NCI-H1092 treated with DMSO at 0.1 percent for 48 hours (cell line): ENCODE results near the gene KCNA2.

Experiments
- DNase-seq: peaks from one replicate; lab custom pipeline; 2025; lab: John Stamatoyannopoulos, UW

The KCNA2 gene

DNA sequence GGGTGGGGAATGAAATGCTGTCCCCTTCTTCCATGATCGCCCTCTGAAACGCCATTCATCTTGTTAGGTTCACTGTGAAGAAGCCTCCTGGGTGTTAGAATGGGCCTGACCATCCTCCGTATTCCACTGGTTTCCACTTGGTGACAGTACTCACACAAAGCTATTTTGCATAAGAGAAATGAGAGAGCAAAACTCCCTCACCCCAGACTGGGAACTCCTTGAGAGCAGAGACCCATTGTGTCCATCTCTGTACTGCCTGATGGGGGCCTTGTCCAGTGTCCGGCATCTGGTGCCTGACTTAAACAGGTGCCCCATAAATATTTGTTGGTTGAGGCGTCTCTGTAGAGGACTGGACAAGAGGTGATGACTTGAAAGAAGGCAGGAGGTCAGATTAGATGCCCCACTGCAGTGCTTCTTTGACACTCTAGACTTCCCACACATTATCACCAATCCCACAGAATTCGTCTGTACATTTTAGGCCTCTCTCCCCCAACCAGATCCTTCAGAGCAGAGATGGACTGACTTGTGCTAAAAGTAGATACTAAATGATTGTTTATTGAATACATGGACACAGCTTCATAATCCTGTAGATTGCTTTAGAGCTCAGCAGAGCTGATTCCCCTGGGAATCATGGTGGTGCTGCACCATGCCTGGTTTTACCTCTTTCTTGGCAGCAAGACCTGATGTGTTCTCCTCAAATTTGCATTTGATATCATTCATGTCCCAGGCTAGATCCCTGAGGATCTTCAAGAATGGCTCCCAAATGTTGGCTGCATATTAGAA, 22.4 kb upstream of the KCNA2 start:
- DNase-seq: no peak

DNA sequence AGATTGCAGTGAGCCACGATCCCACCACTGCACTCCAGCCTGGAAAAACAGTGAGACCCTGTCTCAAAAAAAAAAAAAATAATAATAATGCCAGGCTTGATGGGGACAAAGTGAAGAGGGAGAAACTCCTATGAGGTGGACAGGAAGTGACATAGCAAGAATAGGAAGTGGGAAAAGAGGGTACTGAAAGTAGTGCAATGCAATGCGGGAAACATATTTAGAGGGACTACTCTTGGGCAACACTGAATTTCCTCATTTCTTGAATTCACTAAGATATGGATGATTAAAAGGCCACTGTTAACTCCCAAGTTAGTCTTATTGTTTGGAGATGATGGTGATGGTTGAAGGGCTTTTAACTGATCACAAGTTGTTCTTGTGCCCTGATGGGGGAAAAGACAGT, 21.6 kb upstream of the KCNA2 start:
- DNase-seq: no peak

DNA sequence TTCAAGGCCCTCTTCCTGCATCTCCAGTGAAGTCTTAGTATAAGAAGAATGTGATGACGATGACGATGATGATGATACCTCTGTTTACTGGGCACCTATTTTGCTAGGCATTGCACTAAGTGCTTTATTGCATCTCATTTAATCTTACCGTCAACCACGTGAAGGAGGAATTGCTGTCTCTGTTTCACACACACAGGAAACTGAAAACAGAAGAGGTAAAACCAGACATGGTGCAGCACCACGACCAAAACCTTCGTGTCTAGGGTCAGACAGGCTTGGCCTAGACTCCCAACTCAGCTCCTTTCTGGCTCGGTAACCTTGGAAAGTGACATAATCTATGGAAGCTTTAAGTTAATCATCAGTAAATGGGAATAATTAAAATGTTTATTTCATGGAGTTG, 20.7 kb upstream of the KCNA2 start:
- DNase-seq: no peak

DNA sequence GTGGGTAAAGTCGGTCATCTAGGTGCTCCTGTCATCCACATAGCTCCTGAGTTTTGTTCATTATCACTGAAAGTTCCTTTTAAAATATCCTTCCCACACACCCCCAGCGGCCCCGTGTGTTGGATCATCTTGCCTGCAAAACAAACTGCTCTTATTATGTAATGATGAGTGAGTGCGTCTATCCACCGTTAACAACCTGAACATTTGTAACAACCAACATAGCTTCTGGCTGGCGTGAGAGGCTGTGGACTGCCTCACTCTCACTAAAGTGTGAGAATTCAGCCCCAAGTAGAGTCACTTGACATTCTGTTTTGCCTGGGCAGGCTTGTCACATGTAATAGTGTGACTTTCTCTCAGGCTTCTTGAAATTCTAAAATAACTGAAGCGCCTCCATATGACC, 14.5 kb upstream of the KCNA2 start:
- no peak for DNase-seq

DNA sequence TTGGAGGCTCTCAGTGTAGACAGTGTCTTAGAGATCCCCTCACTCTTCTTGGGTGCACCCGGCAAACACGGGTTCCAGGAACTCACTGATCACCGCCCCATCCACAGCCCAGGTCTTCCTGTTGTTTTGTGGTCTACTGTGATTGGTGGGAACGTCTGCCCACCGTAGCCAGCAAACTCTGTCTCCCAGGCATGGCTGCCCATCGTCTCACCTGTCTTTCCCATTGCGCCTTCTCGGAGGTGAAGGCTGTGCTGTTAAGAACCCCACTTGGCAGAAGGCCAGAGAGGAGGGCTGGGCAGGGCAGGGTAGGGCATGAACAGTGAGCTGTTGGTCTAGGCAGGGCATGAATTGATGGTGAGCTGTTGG, 14.1 kb upstream of the KCNA2 start:
- no peak for DNase-seq

DNA sequence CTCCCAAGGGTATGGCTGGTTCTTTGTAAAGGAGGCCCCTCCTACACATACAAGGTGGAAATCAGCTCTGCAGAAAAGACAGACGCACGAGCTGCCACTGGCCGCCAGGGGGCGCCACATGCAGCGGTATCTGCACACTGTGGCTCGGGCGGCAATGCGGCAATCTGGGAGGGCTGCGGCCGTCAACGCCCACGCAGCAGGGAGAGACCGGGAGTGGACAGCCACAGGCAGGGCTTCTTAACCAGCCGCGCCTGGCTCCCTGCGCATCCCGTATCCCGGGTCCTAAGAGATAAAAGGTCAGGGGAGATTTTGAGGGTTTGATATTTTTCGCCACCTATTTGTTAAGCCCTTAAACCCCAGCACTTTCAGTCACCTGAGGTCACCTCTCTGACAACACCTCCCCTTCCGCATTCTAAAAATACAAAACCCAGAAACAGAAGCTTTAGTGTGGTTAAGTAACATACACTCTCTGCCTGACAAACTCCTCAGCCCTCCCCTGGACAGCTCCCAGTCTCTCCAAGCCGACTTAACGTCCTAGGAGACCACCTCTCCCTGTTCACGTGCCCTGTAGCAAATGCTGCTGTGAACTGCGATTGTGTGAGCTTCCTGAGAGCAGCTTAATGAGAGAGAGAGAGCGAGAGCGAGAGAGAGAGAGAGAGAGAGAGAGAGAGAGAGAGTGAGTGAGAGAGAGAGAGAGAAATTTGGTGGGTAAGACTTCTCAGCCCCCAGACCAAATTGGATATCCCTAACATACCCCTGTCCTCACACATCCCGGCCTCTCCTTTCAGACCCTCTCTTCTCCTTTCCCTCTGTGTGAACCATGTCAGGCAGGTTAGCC, 13.5 kb upstream of the KCNA2 start:
- peak; percentile 87 for DNase-seq

DNA sequence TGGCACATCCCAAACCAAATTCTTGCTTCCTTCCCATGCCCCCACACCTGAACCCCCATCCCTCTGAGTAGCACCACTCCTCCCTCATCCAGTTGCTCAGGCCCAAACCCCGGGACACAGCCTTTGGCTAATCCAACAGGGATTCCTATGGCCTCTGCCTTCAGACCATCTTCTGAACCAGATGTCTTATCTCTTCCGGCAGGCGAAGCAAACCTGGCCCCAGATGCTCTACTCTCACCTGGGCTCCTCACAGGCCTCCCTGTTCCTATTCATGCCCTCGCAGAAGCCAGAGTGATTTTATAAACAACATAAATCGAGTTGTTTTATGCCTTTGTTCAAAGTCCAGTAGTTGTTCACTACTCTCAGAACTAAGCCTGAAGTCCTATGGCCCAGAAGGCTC, 12.5 kb upstream of the KCNA2 start:
- DNase-seq: no peak

DNA sequence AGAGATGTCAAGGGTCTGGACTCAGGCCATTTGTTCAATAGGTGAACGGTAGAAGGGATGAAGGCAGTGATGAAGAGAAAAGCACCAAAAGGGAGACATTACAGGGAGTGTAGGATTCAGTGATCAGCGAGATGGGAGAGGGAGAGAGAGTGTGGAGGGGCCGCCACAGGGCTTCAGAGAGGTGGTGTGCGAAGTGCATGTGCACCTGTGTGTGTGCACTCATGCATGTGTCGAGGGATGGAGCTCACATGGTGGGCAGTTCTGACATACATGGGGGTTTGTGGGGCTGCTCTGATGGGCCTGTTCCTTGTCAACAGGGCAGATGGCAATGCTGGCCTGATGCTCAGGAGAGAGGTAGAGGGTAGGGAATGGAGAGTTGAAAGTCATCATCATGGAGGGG, 11.4 kb upstream of the KCNA2 start:
- no peak for DNase-seq

DNA sequence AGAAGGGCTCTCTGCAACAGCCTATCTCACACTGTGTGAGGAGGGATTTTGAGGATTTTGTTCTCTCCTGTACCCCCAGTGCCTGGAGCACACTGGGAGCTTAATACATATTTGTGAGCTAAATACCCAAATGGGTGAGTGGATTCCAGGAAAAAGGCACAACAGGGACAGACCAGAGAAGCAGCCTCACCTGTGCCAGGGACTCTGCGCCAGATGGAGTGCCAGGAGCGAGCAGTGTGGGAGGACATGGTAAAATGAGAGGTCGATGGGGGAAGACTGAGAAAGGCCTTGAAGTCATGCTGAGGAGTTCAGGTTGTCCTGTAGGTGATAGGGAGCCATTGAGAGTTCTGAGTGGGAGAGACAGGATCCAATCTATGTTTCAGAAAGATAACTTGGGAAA, 11.0 kb upstream of the KCNA2 start:
- no peak for DNase-seq

DNA sequence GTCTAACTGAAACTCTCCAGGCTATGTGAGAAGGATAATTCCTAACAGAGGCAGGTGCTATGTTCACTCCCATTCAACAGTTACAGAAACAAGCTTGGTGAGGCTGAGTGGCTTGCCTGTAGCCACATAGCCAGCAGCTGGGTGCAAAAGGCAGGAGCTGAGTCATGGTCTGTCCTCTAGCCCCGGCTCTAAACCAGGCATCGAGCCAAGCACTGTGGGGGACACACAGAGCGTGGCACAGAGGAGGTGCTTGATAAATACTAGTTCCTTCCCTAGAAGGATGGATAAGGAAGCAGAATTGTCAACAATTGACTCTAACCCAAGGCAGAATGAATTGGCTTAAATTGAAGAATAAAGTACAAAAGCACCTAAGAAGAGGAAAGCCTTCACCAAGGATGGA, 10.4 kb upstream of the KCNA2 start:
- DNase-seq: peak; percentile 22

DNA sequence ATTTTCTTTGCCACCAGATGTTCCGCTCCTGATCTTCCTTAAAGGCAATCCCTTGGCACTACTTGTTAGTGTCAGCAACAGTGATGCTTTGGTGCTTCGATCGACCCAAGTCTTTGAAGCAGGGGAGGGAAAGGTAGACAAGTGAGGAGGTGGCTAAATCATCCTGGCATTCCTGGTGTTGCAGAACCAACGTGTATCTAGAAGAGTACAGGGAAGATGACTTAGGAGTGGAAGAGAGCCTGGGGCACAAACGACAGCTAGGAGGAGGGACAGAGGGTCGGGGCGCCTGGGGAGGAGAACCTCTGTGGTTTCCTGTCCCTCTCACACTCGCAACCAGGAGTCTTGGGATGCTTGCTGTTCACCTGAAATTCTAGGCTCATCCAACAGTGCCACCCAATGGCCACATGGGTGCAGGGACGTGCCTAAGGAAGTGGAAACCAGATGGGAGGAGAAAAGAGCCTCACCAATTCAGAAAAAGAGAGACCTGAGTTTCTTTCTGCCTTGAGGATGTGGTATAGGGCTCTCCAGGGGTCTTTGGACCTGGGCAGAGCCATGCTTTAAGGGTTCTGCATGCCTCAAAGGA, 9.5 kb upstream of the KCNA2 start:
- DNase-seq: peak; percentile 72

DNA sequence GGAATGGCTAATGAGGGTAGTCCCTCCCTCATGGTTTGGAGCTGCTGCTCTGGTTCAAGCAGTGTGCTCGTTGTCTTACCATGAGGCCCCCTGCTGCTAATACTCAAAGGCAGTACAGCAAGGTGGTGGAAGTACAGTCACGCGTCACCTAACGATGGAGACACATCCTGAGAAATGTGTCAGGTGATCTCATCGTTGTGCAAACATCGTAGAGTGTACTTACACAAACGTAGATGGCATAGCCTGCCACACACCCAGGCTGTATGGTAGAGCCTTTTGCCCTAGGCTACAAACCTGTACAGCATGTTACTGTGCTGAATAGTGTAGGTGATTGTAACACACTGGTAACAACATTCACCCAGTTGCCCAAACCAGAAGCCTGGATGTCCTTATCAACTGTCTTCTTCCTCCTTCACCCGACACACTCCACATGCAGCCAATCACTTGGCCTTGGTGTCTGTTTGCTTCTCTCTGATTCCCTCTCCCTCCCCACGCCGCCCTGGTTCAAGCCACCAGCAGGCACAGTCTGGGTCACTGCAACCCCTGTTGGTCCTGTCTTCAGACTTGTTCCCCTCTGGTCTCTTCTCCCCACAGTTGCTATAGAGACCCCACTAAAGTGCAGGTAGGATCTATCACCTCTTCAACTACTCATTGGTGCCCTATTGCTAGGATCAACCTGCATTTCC, 6.0 kb upstream of the KCNA2 start:
- no peak for DNase-seq

DNA sequence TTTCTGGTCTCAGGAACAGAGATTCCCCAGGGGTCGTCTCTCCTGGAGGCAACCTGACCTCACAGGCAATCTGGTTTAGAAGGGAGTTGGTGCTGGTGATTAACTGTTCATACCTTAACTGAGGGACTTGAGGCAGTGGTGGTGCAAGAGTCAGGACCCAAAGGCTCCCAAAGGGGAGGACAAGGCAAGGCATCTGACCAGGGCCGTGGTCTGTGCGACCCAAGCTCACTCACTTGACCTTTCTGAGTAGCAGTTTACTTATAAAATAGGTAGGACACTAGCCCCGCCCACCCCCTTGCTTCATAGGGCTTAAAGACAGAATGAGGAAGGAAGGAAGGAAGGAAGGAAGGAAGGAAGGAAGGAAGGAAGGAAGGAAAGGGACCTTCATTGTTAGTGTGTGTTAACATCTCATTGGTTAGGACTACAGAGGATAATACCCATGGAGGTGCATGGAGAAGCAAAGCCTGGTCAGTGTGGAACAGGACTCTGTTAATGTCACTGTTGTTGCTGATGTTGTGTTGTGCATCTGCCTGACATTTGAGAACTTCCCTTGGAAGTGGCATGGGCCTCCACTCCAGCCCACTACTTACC, 4.6 kb upstream of the KCNA2 start:
- DNase-seq: no peak

DNA sequence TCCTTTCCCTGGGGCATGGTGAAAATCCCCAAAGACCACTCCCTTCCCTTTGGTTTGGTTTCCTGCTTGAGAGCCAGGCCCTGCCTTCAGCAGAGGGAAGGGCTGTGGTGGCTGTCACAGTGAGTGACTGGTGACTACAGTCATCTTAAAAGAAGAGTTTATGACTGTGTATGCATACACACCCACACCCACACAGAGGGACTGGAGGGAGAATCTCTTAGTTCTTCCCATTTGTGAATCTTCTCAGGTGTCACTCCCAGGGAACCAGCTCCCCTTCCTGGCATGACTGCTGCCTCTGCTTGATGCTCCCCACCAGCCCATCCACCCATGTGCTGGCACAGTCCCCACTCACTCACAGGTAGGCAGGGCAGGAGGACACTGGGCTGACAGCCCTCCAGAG, 3.9 kb upstream of the KCNA2 start:
- no peak for DNase-seq

DNA sequence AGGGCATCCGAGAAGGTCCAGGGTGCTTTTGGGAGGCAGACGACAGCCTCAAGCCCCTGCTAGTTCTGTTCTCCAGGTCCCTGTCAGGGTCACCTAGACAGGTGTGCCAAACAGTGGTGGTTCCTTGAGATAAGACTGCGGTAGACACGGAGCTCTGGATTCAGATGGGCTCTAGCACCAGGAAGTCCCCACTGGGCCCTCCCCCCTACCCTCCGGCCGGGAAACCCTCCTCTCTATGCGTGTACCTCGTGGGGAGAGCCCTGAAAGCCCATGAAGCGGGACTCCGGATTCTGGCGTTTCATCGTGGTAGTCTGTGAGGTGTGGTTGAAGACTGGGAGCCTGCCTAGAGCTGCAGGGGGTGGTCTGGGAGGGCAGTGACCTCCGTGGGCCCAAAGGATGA, 2.1 kb upstream of the KCNA2 start:
- DNase-seq: no peak

DNA sequence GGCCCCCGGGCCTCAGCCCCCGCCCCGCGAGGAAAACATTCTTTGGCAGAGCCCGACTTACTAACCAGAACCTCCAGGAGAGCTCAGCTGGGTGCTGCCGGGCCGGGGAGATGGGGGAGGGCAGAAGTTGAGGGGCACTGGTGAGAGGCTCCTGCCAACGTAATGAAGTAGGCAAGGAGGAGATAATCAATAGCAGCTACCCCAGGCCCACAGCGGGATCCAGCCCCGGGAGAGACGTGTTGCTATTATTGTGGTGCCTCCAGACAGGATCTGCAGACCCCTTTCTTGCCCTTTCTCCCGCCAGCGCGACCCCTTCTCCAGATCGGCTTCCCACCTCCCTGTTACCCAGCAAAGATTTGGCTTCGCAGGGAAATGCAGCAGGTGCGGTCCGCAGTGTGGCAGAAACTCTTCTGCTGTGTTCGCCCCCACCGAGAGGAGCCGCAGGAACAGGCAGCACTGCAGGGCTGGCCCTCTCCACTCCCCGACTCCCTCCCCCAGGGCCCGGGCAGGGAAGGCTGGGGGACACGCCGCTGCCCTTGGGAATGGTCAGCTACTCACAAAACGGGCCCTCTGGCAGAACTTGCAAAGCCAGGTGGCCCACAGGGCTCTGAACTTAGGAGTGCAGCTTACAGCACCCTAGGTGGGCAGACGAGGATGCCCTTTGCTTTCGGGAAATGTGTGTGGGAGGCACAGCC, 1.5 kb upstream of the KCNA2 start:
- DNase-seq: no peak

DNA sequence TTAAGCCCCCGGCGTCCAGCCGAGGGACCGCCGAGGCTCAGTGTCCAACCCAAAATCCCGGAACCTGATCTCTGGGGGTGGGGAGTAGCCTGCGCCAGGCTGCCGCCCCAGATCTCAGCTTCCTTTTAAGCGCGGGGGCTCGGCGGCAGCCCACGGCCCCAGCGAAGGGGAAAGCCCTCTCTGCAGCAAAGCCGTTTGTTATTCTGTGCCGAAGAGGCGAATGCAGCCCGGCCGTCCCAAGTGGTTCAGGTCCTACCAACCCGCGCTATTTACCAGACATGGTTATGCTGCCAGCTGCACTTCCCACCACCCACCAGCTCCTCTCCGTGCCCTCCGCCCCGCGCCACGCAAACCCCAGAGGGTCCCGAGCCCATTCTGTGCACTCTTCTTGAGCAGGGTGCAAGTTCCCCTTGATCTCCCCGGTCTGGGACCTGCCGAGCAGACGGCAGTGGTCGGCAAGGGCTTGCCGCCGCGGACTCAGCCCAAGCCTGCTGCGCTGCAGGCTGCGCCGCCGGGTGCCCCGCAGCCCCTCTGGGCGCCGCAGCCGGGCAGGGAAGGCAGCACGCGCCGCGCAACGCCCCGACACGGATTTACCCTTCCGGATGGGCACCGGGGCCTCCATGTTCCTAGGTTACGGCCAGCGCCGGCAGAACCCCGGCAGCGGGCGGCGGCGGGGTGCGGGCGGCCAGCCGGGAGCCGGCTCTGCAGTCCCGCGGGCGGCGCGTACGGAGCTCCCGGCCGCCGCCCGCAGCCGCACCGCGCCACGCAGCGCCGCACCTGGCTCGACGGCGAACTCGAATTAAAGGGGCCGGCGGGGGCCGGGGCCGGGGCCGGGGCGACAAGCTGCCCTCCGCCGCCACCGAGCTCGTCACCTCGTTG, 738 bp upstream of the KCNA2 start:
- peak; percentile 30 for DNase-seq

DNA sequence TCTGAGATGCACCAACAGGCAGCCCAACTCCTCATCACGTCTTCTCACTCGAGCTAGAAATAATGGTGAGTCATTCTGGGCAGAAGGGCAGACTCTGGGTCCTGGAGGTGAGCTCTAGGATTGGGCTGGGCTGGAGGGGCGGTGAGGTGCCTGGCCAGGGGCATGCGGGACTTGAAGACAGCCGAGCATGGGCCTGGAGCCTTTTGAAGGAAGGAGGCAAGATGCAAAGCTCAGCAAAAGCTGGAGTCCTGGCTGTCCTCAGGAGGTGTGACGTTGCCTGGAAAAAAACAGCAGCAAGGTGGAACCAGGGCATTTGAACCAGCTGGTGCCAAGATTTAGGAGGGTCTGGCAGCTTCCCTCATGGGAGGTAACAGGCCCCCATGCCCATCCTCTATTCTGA, 712 bp downstream of the KCNA2 start:
- no peak for DNase-seq

DNA sequence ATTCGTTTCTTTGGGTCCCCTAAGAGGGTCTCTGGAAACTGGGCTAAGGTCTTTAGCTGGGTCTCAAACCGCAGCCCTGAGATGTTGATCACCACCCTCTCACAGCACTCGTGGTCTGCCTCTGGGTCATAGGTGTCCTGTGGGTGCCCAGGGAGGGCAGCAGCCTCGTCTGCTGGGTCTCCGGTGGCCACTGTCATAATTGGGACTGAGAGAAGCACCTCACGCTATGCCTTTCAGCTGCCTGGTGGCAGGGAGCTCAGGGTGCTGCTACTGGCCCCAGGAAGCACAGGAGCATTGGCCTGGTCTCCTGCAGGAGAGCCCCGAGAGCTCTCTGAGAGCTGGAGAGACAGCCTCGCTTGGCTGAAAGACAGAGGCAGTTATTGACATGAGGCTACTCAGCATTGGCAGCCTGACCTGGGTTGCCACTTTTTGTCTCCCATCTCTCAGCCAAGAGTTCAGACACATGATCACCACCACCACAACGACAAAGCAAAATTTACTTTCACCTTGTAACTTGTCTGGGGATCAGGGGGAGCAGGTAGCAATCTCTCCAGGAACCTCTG, 1.5 kb downstream of the KCNA2 start:
- no peak for DNase-seq

DNA sequence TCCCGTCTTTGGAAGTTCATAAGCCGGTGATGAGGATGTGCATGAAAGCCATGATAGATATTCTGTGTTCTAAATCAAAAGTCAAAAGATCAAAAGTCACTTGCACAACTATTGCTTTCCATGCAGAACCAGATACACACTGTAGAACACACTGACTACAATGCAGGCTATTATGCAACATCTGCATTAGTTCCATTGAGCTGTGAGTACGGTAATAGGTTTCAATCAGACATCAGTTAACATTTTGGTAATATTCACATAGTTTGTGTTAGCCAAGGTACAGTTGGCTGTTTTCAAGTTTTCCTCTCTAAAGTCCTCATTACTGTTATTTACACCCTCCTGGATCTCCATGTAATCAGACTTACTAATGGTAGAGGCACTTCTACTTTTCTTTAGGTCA, 3.1 kb downstream of the KCNA2 start:
- DNase-seq: no peak
